ENCODE data around the gene C9orf85.
A peak's percentile ranks its signal among the peaks of the same experiment; 100 is the strongest.
"Not testable (repeated sequence)": the region's sequence is repeated elsewhere in the genome, so short reads cannot be mapped to it uniquely, and the experiment has no call there.

Gene C9orf85

GRCh38 chr9:71911061-71911907 is at the start of gene C9orf85, which contains the start of gene ABHD17B:
Gene C9orf85 (plus strand): TSS chr9:71911639. CDS start chr9:71911735, 96 bp downstream.
Gene ABHD17B (minus strand): TSS chr9:71911193. CDS start chr9:71875080, 36,113 bp downstream.
- DNase-seq, result peak; percentile 98

- DNase-seq, result no peak
These were observed 47.8 kb upstream of the C9orf85 start for GRCh38 chr9:71863631-71864030.

GRCh38 chr9:71875345-71875744 is 36.1 kb upstream of the C9orf85 start:
- DNase-seq, result no peak

DNA sequence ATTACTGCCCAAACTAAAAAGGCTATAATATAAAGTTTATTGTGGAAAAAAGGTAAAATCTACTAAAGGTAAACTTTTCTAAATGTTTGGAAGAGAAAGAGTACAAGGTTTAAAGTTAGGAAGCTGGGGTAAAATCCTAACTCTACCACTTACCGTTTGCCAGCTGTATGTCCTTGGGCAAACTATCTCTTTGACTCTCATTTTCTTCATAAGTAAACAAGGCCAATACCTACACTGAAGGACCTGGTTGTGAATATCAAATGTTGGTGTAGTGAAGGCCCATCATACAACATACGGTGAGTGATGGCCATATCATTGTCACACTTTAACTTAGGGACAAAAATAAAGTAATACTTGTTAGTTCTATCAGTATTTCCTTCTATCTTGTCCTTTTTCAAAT is 35.3 kb upstream of the C9orf85 start:
- DNase-seq, result no peak

DNA sequence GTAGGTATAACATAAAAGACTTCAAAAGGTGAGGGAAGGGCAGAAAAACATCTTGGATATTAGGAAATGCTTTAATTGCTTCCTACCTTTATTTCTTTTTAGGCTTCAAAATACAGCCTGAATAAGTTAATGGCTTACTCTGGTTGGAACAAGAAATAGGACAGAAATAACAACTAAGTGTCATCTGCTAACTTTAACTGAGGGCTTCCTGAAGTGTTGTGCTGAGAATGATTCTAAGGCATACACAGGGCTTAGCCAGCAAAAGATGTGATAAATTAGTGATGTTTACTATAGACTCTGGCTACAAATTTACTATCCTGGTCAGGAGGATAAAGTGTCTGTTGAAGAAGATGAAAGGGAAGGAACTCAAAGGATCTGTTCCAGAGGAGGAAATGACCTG is 34.6 kb upstream of the C9orf85 start:
- DNase-seq, result no peak

GRCh38 chr9:71878327-71879274 is 32.8 kb upstream of the C9orf85 start:
- DNase-seq, result no peak

DNA sequence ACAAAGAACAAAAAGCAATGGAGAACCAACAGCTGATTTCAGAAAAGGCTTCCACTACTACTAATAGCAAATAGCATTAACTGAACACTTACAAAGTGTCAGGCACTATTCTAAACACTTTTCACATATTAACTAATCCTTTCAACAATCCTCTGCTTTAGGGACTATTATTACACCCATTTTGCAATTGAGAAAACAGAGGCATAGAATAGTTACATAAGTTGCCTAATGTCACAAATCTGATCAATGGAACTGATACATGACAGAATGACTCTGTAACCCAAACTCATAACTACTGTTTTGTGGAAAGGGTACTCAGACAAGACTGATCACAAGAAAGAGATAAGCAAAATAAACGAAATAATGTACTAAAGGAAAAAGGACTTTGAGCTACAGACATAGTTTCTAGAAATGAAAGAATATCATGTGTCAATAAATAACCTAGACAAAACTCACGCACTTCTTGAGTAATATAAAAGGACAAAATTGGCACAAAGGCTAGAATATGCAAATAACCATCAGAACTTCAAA is 31.7 kb upstream of the C9orf85 start:
- no peak for DNase-seq

DNA sequence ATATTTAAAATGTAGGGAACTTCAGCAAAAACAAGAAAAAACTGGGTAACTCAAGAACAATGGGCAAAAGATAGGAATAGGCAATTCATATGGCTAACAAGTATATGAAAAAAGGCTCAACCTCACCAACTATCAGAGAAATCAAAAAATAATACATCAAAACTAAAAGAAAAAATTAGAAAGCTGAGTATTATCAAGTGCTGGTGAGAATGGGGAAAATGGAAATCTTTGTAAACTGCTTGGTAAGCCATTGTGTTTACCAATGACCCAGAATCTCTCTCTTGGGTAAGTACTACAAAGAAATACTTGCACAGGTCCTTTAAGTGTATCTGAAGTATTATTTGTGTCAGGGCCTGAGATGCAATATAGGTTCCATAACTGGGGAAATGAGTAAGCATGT is 27.4 kb upstream of the C9orf85 start:
- no peak for DNase-seq

DNA sequence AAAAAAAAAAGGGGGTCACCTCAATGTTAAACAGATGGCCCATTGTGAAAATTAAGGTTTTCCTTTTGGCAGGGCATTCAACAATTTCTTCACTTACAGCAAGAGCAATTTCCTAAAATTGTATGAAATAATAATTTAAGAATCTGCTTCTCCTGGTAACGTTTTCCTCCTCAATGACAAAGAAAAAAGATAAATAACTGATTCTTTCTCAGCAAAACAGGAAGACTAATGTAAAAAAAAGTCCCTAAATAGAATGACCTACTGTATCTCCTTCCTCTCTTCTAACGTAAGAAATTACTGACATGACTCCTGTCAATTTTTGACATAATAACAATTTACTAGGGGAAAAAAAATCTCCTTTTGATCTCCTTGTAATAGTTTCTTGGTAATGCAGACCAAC is 26.0 kb upstream of the C9orf85 start:
- no peak for DNase-seq

DNA sequence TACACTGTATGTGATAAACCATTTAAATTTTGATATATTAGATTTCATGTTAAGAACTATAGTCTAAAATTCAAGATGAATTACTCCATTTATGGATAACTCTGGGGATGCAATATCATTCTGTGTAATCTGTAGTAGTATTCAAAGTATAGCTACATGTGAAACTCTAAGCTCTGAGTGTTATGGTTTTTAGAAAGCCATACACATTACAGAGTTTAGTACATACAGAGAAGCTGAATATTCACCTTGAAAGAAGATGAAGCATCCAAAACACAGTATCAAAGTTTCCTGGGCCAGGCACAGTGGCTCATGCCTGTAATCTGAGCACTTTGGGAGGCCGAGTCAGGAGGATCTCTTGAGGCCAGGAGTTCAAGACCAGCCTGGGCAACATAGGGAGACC is 25.4 kb upstream of the C9orf85 start:
- no peak for DNase-seq

GRCh38 chr9:71886541-71886940 is 24.9 kb upstream of the C9orf85 start:
- no peak for DNase-seq

- no peak for DNase-seq
These were observed 24.1 kb upstream of the C9orf85 start for GRCh38 chr9:71887362-71887761.

GRCh38 chr9:71890042-71890679 is 21.3 kb upstream of the C9orf85 start:
- DNase-seq, result no peak

GRCh38 chr9:71891557-71892189 is 19.8 kb upstream of the C9orf85 start:
- no peak for DNase-seq

GRCh38 chr9:71895117-71895516 is 16.3 kb upstream of the C9orf85 start:
- DNase-seq, result no peak

DNA sequence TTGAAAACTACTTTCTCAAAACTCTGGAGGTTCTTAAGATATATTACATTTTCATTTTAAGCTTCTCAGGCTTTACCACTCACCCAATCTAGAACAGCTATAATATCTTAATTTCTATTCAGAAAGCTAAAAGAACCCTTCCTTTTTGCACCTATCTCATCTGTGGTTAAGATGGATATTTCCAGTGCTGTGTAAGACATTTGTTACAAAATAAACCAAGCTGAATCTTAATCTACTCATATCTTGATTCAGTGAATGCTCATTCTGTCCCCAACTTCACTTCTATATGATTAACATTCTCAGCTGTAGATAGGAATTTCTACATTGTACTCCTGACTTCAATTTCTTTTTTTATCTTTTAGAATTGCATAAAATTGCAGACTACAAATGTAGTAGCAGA is 15.5 kb upstream of the C9orf85 start:
- no peak for DNase-seq

- DNase-seq, result no peak
These were observed 14.7 kb upstream of the C9orf85 start for GRCh38 chr9:71896761-71897160.

GRCh38 chr9:71897577-71897976 is 13.9 kb upstream of the C9orf85 start:
- DNase-seq, result no peak

DNA sequence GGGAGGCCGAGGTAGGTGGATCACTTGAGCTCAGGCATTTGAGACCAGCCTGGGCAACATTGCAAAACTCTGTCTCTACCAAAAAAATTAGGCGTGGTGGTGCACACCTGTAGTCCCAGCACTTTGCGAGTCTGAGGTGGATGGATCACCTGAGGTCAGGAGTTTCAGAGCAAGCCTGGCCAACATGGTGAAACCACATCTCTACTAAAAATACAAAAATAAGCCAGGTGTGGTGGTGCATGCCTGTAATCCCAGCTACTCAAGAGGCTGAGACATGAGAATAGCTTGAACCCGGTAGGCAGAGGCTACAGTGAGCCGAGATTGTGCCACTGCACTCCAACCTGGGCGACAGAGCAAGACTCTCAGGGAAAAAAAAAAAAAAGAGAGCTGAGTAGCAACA is 12.7 kb upstream of the C9orf85 start:
- not testable (repeated sequence) for DNase-seq

DNA sequence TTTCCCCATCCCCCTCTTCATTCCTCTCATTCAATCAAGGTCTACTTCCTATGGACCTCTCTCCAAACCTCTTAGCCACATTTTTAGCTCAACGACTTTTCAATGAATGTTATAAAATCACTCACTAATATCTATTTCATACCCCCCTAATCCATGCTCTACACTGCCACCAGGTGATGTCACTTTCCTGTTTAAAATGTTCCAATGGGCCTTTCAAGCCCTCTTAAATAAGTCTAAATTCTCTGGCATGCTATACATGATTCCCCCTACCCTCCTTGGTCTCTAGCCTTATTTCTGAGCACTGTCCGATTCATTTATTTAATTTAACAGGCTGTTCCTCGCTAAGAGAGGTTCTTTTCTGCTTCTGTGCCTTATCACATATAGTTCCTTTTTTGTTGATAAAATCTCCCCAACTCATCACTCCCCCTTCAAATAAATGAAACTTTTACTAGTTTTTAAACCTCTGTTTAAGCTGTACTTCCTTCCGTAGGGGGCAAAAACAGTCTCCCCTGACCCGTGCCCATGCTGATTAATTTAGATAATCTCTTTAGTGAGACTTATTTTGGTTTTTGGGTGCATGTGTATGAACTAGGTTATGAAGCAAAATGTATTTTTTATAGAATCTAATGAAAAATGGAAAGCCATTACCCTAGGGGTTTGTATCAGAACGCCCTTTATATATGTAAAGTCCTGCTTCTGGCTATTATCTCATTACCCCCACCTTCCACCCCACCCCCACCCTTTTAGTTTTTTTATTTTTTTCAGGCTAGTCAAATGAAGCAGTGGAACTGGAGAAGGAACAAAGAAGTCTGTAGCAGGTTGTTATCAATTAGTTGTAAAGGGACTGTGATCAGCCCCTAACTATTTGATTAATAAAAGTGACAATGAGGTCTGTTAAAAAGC is 9.5 kb upstream of the C9orf85 start:
- no peak for DNase-seq

DNA sequence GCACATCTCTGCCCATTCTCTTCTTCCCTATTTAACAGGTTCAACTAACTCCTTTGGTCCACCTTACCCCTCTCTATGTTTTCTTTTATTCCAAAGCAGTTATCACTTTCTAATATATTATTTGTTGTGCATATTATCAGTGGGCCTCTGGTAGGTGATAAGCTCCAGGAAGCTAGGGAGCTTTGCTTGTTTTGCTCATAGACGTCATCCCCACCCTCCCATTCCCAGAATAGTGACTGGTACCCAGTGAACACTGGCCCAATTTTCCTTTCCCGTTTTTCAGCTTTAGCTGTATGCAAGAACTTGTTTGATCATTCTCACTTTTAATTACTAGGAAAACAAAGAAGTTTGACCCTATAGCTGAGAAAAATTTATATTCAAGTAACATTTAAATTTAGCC is 7.4 kb upstream of the C9orf85 start:
- no peak for DNase-seq

Measured in NCI-H510A treated with DMSO at 0.1 percent for 48 hours (cell line).